Ectodermal cell (in vitro differentiated cells): ENCODE data around the gene GRM5.
"Not testable (repeated sequence)": the region's sequence is repeated elsewhere in the genome, so short reads cannot be mapped to it uniquely, and the experiment has no call there.

Experiments
- H3K27ac ChIP-seq: 2 replicates; pipeline ENCODE4 v1.7.0; 2013; ENCODE audit warnings: mild to moderate bottlenecking, low read depth, low read length; ENCODE audit not compliant: insufficient read depth, poor library complexity, severe bottlenecking
- H3K27me3 ChIP-seq: 2 replicates; pipeline ENCODE4 v1.7.0; 2013; ENCODE audit warnings: mild to moderate bottlenecking, low read length; ENCODE audit not compliant: insufficient read depth, control insufficient read depth, poor library complexity, severe bottlenecking
- H3K36me3 ChIP-seq: one replicate; pipeline ENCODE4 v1.7.0; 2013; ENCODE audit warnings: low read length; ENCODE audit not compliant: control insufficient read depth, insufficient read depth
- H3K4me1 ChIP-seq: one replicate; pipeline ENCODE4 v1.7.0; 2013; ENCODE audit warnings: low read length; ENCODE audit not compliant: control insufficient read depth, insufficient read depth
- H3K4me3 ChIP-seq: 2 replicates; pipeline ENCODE4 v1.7.0; 2013; ENCODE audit warnings: low read depth, low read length, control low read depth; ENCODE audit not compliant: insufficient read depth
- H3K9me3 ChIP-seq: 2 replicates; pipeline ENCODE4 v1.7.0; 2013; ENCODE audit warnings: mild to moderate bottlenecking, low read length, moderate library complexity; ENCODE audit not compliant: control insufficient read depth
- WGBS, 2 experiments: methylation state at CpG; one replicate each; pipeline ENCODE4 v1.1.7; 2013; ENCODE audit warnings: missing lambda C conversion rate in 2 of 2; 5-methylcytosine and 5-hydroxymethylcytosine counted together

The GRM5 gene

DNA sequence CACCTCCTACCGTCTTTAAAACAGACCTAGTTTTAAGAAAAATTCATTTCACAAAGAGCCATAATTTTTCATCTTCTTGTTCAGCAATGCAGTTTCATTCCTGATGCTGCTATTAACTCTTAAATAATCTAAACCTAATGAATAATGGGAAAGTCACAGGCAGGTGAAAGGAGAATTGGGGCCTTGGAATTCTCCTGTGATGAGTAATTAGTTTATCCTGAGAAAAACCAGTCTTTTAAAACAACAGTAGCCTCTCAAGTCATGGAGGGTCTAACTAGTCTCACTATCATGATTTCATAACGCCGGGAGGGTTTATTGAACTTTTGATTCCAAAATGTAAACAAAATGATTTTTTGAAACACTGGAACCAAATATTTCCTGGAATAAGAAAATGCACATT, 86.8 kb downstream of the GRM5 start:
- 92 to 100% methylated on average over 2 to 3 of the region's 3 CpGs for WGBS, 2 experiments
- not testable (repeated sequence) for H3K9me3 ChIP-seq, H3K27me3 ChIP-seq, H3K4me3 ChIP-seq, H3K27ac ChIP-seq, H3K4me1 ChIP-seq, H3K36me3 ChIP-seq

DNA sequence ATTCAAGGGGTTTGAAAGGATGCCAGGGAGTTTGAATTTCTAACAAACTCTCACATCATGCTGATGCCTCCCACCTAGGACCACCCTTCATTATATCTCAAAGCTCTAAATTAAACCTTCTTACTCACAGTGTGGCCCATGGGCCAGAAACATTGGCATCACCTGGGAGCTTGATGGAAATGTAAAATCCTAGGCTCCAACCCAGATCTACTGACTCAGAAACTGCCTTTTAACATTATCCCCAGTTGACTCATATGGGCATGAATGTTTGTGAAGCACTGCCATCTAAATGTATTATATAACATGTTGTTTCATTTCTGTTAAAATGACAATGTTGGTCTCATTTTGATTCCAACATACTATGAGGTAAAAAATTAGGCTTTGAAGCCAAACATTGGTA, 90.3 kb downstream of the GRM5 start:
- H3K27me3 ChIP-seq, H3K9me3 ChIP-seq, H3K4me1 ChIP-seq, H3K27ac ChIP-seq, H3K4me3 ChIP-seq, H3K36me3 ChIP-seq: not testable (repeated sequence)

DNA sequence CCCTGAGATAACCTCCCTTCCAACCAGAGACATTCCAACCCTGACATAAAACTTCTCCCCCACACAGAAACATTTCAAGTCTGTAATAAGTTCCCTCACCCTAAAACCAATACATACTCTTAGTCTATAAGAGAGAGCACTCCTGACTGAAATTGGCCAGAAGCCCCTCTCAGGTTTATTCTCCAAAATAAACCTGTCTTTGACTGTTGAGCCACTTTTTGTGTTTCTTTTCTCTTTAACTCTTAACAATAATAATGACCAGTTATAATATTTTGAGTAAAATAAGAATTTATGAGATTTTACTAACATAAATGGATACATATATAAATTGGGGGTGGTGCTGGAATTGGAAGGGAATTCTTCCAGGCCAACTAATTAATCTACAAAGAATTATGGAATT, 93.6 kb downstream of the GRM5 start:
- H3K4me3 ChIP-seq, result no peak overlapping the region
- H3K9me3 ChIP-seq, result no peaks in the 10 kb centered on the region
- no peak overlapping the region for H3K27ac ChIP-seq
- H3K27me3 ChIP-seq, result no peaks in the 10 kb centered on the region
- H3K4me1 ChIP-seq, result no peaks in the 10 kb centered on the region
- no peaks in the 10 kb centered on the region for H3K36me3 ChIP-seq

DNA sequence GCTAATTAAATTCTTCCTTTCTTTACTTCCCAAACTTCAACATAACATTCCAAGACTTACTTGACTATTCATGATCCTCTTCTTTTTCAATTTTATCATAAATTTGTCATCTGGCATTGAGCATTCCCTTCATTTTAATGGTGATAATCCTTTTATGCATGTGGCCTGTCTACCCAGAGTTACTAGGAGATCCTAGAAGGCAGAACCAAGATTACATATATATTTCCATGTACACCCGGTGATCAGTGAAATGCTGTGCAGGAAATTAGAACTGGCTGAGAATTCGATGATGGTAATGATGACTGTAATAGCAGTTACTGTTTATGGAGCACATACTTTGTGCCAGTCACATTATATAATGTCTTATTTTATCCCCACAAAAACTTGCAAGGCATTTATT, 104.2 kb downstream of the GRM5 start:
- 100% methylated on average over 1 of the region's 2 CpGs; no CpG with 5 or more reads in 1 of the 2 experiments for WGBS, 2 experiments
- H3K27me3 ChIP-seq, H3K36me3 ChIP-seq, H3K4me3 ChIP-seq, H3K27ac ChIP-seq, H3K4me1 ChIP-seq, H3K9me3 ChIP-seq: not testable (repeated sequence)

DNA sequence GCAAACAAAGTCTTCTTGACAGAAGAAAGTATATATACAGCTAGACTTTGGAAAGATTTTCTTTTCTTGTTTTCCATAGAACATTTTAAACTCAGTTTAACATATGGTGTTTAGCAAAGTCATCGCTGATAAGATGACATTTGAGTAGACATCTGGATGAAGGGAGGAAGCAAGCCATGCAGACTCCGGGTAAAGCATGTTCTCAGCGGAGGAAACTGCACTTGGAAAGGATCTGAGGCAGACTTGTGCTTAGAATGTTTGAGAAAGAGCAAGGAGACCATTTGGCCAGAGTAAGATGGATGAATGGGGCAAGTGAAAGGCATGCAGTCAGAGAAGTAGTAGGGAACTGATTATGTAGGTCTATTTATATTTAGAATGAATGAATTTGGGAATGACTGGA, 105.9 kb downstream of the GRM5 start:
- H3K9me3 ChIP-seq, H3K36me3 ChIP-seq, H3K4me3 ChIP-seq, H3K27me3 ChIP-seq, H3K4me1 ChIP-seq, H3K27ac ChIP-seq: not testable (repeated sequence)
- WGBS, 2 experiments, result 92 to 97% methylated on average over 3 of the region's 3 CpGs

DNA sequence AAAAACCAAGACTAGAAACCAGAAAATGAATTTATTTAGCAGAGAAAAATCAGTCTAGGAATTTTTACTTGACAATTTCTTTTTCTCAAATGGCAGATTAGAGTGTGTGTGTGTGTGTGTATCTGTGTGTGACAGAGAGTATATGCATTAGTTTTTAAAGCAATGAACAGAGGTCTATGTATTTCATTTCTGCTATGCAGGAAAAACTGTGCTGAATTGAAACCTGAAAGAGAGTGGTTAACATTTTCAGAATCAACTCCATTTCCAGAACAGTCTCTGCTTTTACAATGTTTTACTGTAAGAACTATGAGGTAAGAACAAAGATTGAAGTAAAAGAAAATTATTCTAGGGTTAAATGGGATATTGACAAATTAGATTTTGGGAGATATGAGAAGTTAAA, 114.8 kb downstream of the GRM5 start:
- no peaks in the 10 kb centered on the region for H3K9me3 ChIP-seq
- no peak overlapping the region for H3K4me3 ChIP-seq
- H3K27ac ChIP-seq, result no peak overlapping the region
- H3K27me3 ChIP-seq, result no peaks in the 10 kb centered on the region
- H3K36me3 ChIP-seq, result no peaks in the 10 kb centered on the region
- no peaks in the 10 kb centered on the region for H3K4me1 ChIP-seq

DNA sequence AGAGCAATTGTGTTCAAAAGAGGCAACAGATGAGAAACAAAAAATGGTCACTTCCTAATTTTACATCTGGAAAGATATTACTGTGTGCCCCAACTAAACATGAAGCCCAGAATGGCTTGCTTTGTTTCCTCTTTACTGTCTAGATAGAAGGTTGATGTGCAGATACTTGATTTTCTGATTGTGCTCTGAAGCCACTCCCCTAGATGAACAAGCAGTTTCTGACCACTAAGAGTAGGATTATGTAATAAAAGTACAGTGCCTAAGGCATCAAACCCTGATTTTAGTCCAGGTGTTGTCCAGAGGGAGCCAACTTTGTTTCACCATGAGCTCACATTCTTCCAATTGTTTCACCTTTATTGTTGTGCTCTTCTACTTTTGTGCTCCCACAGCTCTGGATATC, 116.9 kb downstream of the GRM5 start:
- H3K4me1 ChIP-seq, H3K27ac ChIP-seq, H3K9me3 ChIP-seq, H3K27me3 ChIP-seq, H3K36me3 ChIP-seq, H3K4me3 ChIP-seq: not testable (repeated sequence)

DNA sequence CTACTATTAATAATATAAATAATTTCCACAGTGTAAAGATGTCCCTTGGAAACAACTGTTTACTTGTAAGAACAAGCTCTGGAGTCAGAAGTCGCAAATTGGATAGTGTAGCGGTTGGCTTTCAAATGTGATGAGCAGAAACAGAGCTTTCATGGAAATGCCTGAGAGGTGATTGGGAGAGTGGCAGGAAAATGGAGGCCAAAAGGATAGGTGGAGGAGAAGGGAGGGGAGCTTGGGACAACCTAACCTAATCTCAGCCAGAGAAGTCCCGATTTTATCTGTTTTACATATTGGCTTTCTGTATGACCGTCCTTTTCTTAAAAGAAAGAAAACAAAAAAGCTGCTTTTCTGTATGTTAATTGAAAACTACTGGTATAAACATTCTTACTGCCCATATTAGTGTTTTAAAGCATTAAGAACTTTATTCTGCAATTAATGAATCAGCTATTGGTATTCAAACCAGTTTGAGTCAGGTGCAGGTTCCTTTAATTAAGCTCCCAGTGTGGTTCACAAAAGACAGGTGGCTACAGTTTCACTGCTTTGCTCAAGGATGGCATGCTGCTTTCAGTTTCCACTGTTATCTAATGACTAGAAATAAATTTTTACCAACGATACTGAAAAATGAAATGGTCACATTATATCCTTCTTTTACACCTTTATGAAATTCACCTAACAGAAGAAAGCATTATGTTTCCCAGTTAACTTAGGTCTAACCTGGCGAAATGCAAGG, 117.8 kb downstream of the GRM5 start:
- H3K27ac ChIP-seq, H3K36me3 ChIP-seq, H3K9me3 ChIP-seq, H3K27me3 ChIP-seq, H3K4me3 ChIP-seq, H3K4me1 ChIP-seq: not testable (repeated sequence)
- 93 to 99% methylated on average over 5 of the region's 6 CpGs for WGBS, 2 experiments

DNA sequence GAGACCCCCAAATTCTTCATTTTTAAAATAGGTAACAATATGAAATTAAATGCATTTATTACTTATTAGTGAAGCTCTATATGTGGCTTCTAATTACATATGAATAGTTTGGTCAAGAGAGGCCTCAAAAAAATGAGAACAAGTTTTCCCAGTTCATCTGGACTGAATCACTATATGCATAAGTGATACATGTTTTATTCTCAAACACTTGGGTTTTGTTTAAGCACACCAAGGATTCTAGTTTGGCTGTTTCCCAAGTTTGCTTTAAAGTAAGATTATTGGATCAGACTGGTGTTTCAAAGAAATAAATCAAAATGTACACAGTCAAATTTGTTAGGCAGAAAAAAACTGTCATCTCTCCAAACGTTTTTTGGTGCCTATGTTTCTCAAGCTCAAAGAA, 136.1 kb downstream of the GRM5 start:
- not testable (repeated sequence) for H3K36me3 ChIP-seq, H3K9me3 ChIP-seq, H3K4me3 ChIP-seq, H3K27me3 ChIP-seq, H3K27ac ChIP-seq, H3K4me1 ChIP-seq
- WGBS, 2 experiments, result 94 to 100% methylated on average over 1 of the region's 1 CpG

DNA sequence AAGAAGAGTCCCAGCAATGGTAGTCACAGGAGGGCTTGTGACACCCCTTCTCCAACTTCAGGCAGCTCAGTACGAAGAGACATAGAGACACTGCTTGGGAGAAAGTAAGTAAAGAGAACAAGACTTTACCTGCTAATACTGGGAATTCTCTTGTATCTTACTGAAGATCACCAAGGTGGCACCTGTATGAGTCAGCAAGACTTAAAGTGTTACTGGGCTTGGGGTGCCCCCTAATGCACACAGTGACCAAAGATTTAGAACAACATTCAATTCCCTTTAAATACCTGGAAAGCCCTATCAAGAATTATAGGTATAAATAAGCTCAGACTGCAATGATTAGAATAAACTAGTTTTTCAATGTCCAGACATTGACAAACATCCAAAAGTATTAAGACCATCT, 148.7 kb downstream of the GRM5 start:
- not testable (repeated sequence) for H3K36me3 ChIP-seq, H3K9me3 ChIP-seq, H3K27me3 ChIP-seq, H3K4me3 ChIP-seq, H3K27ac ChIP-seq, H3K4me1 ChIP-seq
- WGBS, 2 experiments, result 90 to 100% methylated on average over 1 of the region's 1 CpG

DNA sequence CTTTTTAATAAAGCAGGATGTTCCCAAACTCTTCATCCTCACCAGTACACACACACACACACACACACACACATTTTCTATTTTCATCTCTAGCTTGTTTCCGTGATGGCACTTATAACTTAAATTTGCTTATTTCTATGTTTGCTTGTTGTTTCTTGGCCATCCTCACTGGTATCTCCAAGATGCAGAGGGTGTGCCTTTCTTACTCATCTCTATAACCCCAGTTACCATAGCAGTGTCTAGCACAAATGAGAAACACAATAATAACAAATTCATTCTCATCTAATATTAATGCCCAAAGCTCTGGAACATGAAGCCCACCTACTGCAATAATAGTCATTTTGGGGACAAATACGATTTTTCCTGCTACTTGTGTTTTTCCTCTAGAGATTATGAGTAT, 156.3 kb downstream of the GRM5 start:
- Histone ChIP-seq H3K4me1 (no peaks in the 10 kb centered on the region), H3K9me3 (no peaks in the 10 kb centered on the region), H3K4me3 (no peak overlapping the region), H3K27me3 (no peaks in the 10 kb centered on the region), H3K27ac (no peak overlapping the region), H3K36me3 (no peaks in the 10 kb centered on the region)
- 84 to 100% methylated on average over 1 to 2 of the region's 2 CpGs for WGBS, 2 experiments
